GM13977 (cell line): Measurements from ENCODE around the gene WDR11.

Source experiments
- DNase-seq: peaks from one replicate; pipeline ENCODE4 v3.0.0; 2012; ENCODE audit warnings: low spot score
- in situ Hi-C: fragments of 300-500 bp; cut with MboI; formaldehyde crosslinking; loops from one replicate; pipeline ENCODE4 v1.12.0; 2022; ENCODE audit warnings: low sequenced_read_pairs, low pct_unique_long_range_greater_than_20kb, mixed read lengths, inconsistent platforms; ENCODE audit not compliant: unreplicated experiment
- TF ChIP-seq, protein P1 (sequence below): IDR thresholded peaks from 2 replicates; pipeline ENCODE4 v1.5.1; 2012; ENCODE audit warnings: mild to moderate bottlenecking, control low read depth; ENCODE audit not compliant: insufficient read depth; ENCODE audit errors: extremely low read depth, missing control alignments

WDR11 gene

GRCh38 chr10:120827251-120827875, 23.8 kb upstream of the WDR11 start:
- DNase-seq = no peak
- in situ Hi-C loops = no loop called here
- TF ChIP-seq, protein P1, sequence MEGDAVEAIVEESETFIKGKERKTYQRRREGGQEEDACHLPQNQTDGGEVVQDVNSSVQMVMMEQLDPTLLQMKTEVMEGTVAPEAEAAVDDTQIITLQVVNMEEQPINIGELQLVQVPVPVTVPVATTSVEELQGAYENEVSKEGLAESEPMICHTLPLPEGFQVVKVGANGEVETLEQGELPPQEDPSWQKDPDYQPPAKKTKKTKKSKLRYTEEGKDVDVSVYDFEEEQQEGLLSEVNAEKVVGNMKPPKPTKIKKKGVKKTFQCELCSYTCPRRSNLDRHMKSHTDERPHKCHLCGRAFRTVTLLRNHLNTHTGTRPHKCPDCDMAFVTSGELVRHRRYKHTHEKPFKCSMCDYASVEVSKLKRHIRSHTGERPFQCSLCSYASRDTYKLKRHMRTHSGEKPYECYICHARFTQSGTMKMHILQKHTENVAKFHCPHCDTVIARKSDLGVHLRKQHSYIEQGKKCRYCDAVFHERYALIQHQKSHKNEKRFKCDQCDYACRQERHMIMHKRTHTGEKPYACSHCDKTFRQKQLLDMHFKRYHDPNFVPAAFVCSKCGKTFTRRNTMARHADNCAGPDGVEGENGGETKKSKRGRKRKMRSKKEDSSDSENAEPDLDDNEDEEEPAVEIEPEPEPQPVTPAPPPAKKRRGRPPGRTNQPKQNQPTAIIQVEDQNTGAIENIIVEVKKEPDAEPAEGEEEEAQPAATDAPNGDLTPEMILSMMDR = no peak

GRCh38 chr10:120828763-120829319, 22.3 kb upstream of the WDR11 start:
- TF ChIP-seq, protein P1 = no peak

GRCh38 chr10:120832106-120832505, 19.1 kb upstream of the WDR11 start:
- no peak for DNase-seq
- in situ Hi-C loops = no loop called here

More at GRCh38 chr10:120828763-120829319, 22.3 kb upstream of the WDR11 start:
- in situ Hi-C loops = no loop called here
- DNase-seq = no peak

GRCh38 chr10:120833222-120833928, 17.8 kb upstream of the WDR11 start:
- TF ChIP-seq, protein P1 = no peak
- DNase-seq = no peak
- in situ Hi-C loops = no loop called here

More at GRCh38 chr10:120832106-120832505, 19.1 kb upstream of the WDR11 start:
- TF ChIP-seq, protein P1 = no peak

DNA sequence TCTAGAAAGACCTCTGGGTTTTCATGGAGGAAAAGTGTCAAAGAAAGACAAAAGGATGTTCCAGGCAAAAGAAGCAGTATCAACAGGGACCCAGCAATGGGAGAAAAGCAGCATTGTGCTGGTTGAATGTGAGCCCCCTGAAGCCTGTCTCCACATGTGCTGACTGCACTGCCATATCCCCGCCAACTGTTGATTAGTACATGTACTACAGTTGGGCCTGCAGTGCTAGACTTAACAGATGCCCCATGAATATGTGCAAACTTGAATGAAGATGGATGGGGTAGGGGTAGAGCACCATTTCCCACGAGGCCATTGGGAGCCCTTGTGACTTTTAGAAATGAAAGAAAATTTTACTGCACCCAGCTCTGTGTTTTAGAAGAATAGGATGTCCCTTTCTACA, 15.6 kb upstream of the WDR11 start:
- in situ Hi-C loops = no loop called here
- TF ChIP-seq, protein P1 = no peak
- no peak for DNase-seq

DNA sequence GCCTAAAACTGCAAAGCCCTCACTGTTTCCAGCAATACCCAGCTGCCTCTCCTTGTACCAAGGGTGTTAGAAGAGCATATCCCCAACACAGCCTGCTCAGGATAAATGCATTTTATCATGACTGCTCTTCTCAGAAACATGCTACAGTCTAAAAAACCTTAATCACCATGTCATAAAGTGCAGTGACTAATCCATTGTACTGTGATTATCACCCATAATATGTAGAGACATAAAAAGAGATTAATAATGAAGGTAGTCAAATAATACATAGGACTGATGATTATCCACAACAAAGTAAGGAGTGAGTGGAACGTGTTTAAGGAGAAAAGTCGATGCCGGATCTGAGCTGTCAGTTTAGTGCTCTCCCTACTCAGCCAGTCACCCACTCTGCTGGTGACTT, 12.2 kb upstream of the WDR11 start:
- TF ChIP-seq, protein P1 = no peak
- no peak for DNase-seq
- in situ Hi-C loops = no loop called here
